ENCODE data around the gene POC1B.

Gene POC1B

DNA sequence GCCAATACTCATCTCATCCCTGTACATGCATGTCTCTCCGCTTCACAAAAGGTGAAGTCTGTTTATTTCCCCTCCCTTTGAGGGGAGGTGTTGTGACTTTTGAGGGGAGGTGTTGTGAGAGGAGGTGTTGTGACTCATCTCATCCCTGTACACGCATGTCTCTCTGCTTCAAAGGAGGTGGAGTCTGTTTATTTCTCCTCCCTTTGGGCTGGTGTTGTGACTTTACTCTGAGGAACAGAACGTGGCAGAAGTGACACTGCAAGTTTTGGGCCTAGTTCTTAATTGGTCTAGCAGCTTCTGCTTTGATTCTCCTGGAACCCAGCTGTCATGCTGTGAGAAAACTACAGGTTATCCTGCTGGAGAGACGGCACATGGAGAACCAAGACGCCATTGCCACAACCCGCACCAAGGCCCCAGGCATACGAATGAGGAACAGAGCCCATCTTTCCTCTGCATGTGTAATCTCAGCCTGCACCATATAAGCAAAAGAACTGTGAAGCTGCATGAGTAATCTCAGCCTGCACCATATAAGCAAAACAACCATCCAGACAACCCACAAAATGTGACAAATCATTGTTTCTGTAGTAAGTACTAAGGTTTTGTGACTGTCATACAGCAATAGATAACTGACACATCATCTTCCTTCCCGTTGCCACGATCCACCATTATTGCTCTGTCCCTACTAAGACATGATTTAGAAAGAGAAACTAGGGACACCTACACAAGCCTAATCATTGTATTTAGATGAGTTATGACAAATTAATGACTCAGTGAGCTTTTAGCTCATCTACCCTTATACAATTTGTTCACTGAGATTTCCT lies 31.2 kb downstream of the POC1B start:
- Histone ChIP-seq H3K36me3 (ENCODE audit: insufficient read depth, insufficient read length, low read length) (no peaks in the 10 kb centered on the region), H3K4me3 (ENCODE audit: insufficient read length, low read depth) (no peak overlapping the region), H3K4me1 (ENCODE audit: insufficient read depth, insufficient read length) (no peaks in the 10 kb centered on the region), H3K27me3 (ENCODE audit: insufficient read depth, insufficient read length) (no peaks in the 10 kb centered on the region), H3K9ac (ENCODE audit: insufficient read length, low read depth) (no peak overlapping the region), H3K9me3 (ENCODE audit: insufficient read depth, low read length) (no peaks in the 10 kb centered on the region)
- TF ChIP-seq YY1 (IDR thresholded peaks at IDR 0.05; ENCODE audit: insufficient read depth, insufficient read length) (no peak), SUZ12 (IDR thresholded peaks at IDR 0.05; ENCODE audit: extremely low read depth, insufficient read depth, insufficient read length) (no peak), ZNF274 (IDR thresholded peaks at IDR 0.05; ENCODE audit: low read depth, low read length) (no peak)
- no peak for DNase-seq (ENCODE audit: low read depth, low spot score)

DNA sequence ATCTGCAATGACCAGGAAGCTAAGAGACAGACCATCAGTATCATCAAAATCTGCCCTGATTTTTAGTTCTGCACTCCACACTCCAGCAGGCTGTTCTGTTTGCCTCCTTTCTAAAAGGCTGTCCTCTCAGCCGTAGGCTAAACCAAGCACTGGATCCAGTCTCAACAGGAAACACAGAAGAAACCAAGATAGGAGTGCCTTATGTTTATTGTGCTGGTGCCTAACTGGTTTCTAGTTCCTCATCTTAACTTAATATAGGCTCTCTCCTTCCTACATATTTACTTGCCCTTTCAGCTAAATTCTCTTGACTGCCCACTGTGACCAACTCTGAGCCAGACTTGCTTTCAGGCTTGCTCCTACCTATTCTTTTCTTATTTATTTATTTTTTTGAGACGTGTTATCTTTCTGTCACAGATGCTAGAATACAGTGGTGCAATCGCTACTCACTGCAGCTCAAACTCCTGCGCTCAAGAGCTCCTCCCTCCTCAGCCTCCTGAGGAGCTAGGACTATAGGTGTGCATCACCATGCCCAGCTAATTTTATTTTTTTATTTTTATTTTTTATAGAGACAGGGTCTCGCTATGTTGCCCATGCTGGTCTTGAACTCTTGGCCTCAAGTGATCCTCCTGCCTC lies 32.1 kb downstream of the POC1B start:
- no peaks in the 10 kb centered on the region for H3K9me3 ChIP-seq (ENCODE audit: insufficient read depth, low read length)
- no peak for DNase-seq (ENCODE audit: low read depth, low spot score)
- no peaks in the 10 kb centered on the region for H3K4me1 ChIP-seq (ENCODE audit: insufficient read depth, insufficient read length)
- H3K4me3 ChIP-seq (ENCODE audit: insufficient read length, low read depth) = no peak overlapping the region
- no peak overlapping the region for H3K9ac ChIP-seq (ENCODE audit: insufficient read length, low read depth)
- H3K36me3 ChIP-seq (ENCODE audit: insufficient read depth, insufficient read length, low read length) = peaks cover 3% of the 10 kb centered on the region
- no peak for TF ChIP-seq SUZ12 (IDR thresholded peaks at IDR 0.05; ENCODE audit: extremely low read depth, insufficient read depth, insufficient read length)
- no peak for TF ChIP-seq YY1 (IDR thresholded peaks at IDR 0.05; ENCODE audit: insufficient read depth, insufficient read length)
- TF ChIP-seq ZNF274 (IDR thresholded peaks at IDR 0.05; ENCODE audit: low read depth, low read length) = no peak
- no peaks in the 10 kb centered on the region for H3K27me3 ChIP-seq (ENCODE audit: insufficient read depth, insufficient read length)

DNA sequence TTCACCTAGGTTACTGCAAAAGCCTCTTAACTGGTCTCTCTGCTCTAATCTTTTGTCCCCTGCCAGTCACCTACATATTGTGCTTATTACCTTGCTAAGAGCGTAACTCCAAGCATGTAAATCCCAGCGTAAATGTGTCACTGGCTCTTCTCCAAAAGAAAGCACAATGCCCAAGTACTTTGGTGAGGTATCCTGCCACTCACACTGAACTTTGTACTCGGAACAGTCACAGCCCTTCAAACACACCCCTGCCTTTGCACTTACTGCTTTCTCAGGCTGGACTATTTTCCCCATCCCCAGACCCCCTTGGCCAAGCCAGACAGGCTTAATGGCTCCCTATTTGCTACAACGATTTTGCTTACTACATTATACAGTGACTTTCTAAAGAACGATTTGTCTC lies 33.0 kb downstream of the POC1B start:
- TF ChIP-seq ZNF274 (IDR thresholded peaks at IDR 0.05; ENCODE audit: low read depth, low read length) (no peak), YY1 (IDR thresholded peaks at IDR 0.05; ENCODE audit: insufficient read depth, insufficient read length) (no peak), SUZ12 (IDR thresholded peaks at IDR 0.05; ENCODE audit: extremely low read depth, insufficient read depth, insufficient read length) (no peak)
- Histone ChIP-seq H3K9me3 (ENCODE audit: insufficient read depth, low read length) (no peaks in the 10 kb centered on the region), H3K9ac (ENCODE audit: insufficient read length, low read depth) (no peak overlapping the region), H3K4me1 (ENCODE audit: insufficient read depth, insufficient read length) (no peaks in the 10 kb centered on the region), H3K36me3 (ENCODE audit: insufficient read depth, insufficient read length, low read length) (peaks cover 3% of the 10 kb centered on the region), H3K27me3 (ENCODE audit: insufficient read depth, insufficient read length) (no peaks in the 10 kb centered on the region), H3K4me3 (ENCODE audit: insufficient read length, low read depth) (no peak overlapping the region)
- DNase-seq (ENCODE audit: low read depth, low spot score) = no peak

DNA sequence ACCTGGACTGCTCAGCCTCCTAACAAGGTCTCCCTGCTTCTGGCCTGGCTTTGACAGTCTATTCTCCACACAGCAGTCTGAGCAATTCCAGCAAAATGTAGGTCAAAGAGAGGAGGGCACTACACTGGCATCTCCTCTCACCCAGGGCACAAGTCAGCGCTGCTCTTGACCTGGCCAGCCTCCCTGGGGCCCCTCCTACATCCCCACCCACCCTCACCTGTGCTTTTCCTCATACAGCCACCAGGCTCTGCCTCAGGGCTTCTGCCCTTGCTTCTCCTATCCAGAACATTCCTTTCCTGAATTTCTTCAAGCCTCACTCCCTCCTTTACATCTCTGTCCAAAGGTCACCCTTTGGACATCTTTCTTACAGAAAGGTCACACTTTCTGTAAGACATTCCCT lies 34.9 kb downstream of the POC1B start:
- H3K27me3 ChIP-seq (ENCODE audit: insufficient read depth, insufficient read length) = no peaks in the 10 kb centered on the region
- no peak for TF ChIP-seq YY1 (IDR thresholded peaks at IDR 0.05; ENCODE audit: insufficient read depth, insufficient read length)
- no peak for TF ChIP-seq SUZ12 (IDR thresholded peaks at IDR 0.05; ENCODE audit: extremely low read depth, insufficient read depth, insufficient read length)
- no peak for TF ChIP-seq ZNF274 (IDR thresholded peaks at IDR 0.05; ENCODE audit: low read depth, low read length)
- no peaks in the 10 kb centered on the region for H3K4me1 ChIP-seq (ENCODE audit: insufficient read depth, insufficient read length)
- H3K9me3 ChIP-seq (ENCODE audit: insufficient read depth, low read length) = no peaks in the 10 kb centered on the region
- no peak overlapping the region for H3K4me3 ChIP-seq (ENCODE audit: insufficient read length, low read depth)
- H3K36me3 ChIP-seq (ENCODE audit: insufficient read depth, insufficient read length, low read length) = peaks cover 3% of the 10 kb centered on the region
- H3K9ac ChIP-seq (ENCODE audit: insufficient read length, low read depth) = no peak overlapping the region
- DNase-seq (ENCODE audit: low read depth, low spot score) = no peak

GRCh38 chr12:89486264-89486663 lies 39.6 kb downstream of the POC1B start:
- TF ChIP-seq SUZ12 (IDR thresholded peaks at IDR 0.05; ENCODE audit: extremely low read depth, insufficient read depth, insufficient read length) = no peak
- no peak for TF ChIP-seq ZNF274 (IDR thresholded peaks at IDR 0.05; ENCODE audit: low read depth, low read length)
- no peak for TF ChIP-seq YY1 (IDR thresholded peaks at IDR 0.05; ENCODE audit: insufficient read depth, insufficient read length)
- H3K4me1 ChIP-seq (ENCODE audit: insufficient read depth, insufficient read length) = no peaks in the 10 kb centered on the region
- DNase-seq (ENCODE audit: low read depth, low spot score) = peak; percentile 6
- H3K9ac ChIP-seq (ENCODE audit: insufficient read length, low read depth) = no peak overlapping the region
- H3K4me3 ChIP-seq (ENCODE audit: insufficient read length, low read depth) = no peak overlapping the region
- H3K27me3 ChIP-seq (ENCODE audit: insufficient read depth, insufficient read length) = no peaks in the 10 kb centered on the region
- no peaks in the 10 kb centered on the region for H3K9me3 ChIP-seq (ENCODE audit: insufficient read depth, low read length)
- H3K36me3 ChIP-seq (ENCODE audit: insufficient read depth, insufficient read length, low read length) = peaks cover 3% of the 10 kb centered on the region

DNA sequence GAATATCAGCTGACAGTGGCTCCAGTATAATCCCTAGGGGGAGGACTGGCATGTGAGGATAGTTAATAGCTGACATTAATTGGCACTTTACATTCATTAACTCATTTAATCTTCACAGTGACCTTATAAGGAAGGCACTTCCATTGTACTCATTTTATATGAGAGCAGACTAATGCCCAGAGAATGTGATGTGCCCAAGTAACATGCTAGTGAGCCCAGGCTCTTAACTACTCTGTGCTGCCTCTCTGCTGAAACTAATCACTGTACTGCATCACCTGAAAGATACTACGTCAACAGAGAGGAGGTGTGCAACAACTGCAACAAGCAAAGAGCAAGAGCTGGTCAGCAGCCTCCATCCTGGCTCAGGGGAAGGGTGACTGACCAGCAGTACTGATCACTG lies 41.4 kb downstream of the POC1B start:
- TF ChIP-seq ZNF274 (IDR thresholded peaks at IDR 0.05; ENCODE audit: low read depth, low read length) (no peak), YY1 (IDR thresholded peaks at IDR 0.05; ENCODE audit: insufficient read depth, insufficient read length) (no peak), SUZ12 (IDR thresholded peaks at IDR 0.05; ENCODE audit: extremely low read depth, insufficient read depth, insufficient read length) (no peak)
- DNase-seq (ENCODE audit: low read depth, low spot score) = no peak

GRCh38 chr12:89481213-89481914 lies 44.5 kb downstream of the POC1B start:
- Histone ChIP-seq H3K27me3 (ENCODE audit: insufficient read depth, insufficient read length) (no peaks in the 10 kb centered on the region), H3K36me3 (ENCODE audit: insufficient read depth, insufficient read length, low read length) (no peaks in the 10 kb centered on the region), H3K9ac (ENCODE audit: insufficient read length, low read depth) (no peak overlapping the region), H3K4me1 (ENCODE audit: insufficient read depth, insufficient read length) (no peaks in the 10 kb centered on the region), H3K9me3 (ENCODE audit: insufficient read depth, low read length) (no peaks in the 10 kb centered on the region), H3K4me3 (ENCODE audit: insufficient read length, low read depth) (no peak overlapping the region)
- TF ChIP-seq YY1 (IDR thresholded peaks at IDR 0.05; ENCODE audit: insufficient read depth, insufficient read length) = no peak
- no peak for TF ChIP-seq SUZ12 (IDR thresholded peaks at IDR 0.05; ENCODE audit: extremely low read depth, insufficient read depth, insufficient read length)
- TF ChIP-seq ZNF274 (IDR thresholded peaks at IDR 0.05; ENCODE audit: low read depth, low read length) = no peak
- DNase-seq (ENCODE audit: low read depth, low spot score) = no peak

More for the DNA sequence above, 41.4 kb downstream of the POC1B start:
- no peak overlapping the region for H3K4me3 ChIP-seq (ENCODE audit: insufficient read length, low read depth)
- no peaks in the 10 kb centered on the region for H3K27me3 ChIP-seq (ENCODE audit: insufficient read depth, insufficient read length)
- no peaks in the 10 kb centered on the region for H3K9me3 ChIP-seq (ENCODE audit: insufficient read depth, low read length)
- H3K9ac ChIP-seq (ENCODE audit: insufficient read length, low read depth) = no peak overlapping the region
- no peaks in the 10 kb centered on the region for H3K4me1 ChIP-seq (ENCODE audit: insufficient read depth, insufficient read length)
- peaks cover 3% of the 10 kb centered on the region for H3K36me3 ChIP-seq (ENCODE audit: insufficient read depth, insufficient read length, low read length)

Data from NT2/D1 (cell line).